HG02763 (cell line): ENCODE measurements around the gene SIRPA.

ENCODE experiments used
- ATAC-seq: cut with Tn5 transposase; IDR thresholded peaks from one replicate; pipeline ENCODE4 v1.9.1; 2021; ENCODE audit warnings: mild to moderate bottlenecking, moderate library complexity; ENCODE audit not compliant: unreplicated experiment

SIRPA gene

GRCh38 chr20:1894951-1895673, at the start of gene SIRPA:
SIRPA (plus strand) TSS chr20:1895407; CDS start chr20:1895448, 41 bp downstream.
- ATAC-seq: no peak

GRCh38 chr20:1845701-1846100, 49.5 kb upstream of the SIRPA start:
- no peak for ATAC-seq

- ATAC-seq: no peak
Measured at GRCh38 chr20:1846341-1846740, 48.9 kb upstream of the SIRPA start.

GRCh38 chr20:1846876-1847275, 48.3 kb upstream of the SIRPA start:
- ATAC-seq: no peak

GRCh38 chr20:1847780-1848179, 47.4 kb upstream of the SIRPA start:
- no peak for ATAC-seq

GRCh38 chr20:1848373-1848772, 46.8 kb upstream of the SIRPA start:
- ATAC-seq: no peak

- no peak for ATAC-seq
Measured at GRCh38 chr20:1851396-1851795, 43.8 kb upstream of the SIRPA start.

- no peak for ATAC-seq
Measured at GRCh38 chr20:1853473-1853872, 41.7 kb upstream of the SIRPA start.

- no peak for ATAC-seq
Measured at GRCh38 chr20:1854246-1854645, 41.0 kb upstream of the SIRPA start.

GRCh38 chr20:1855109-1855508, 40.1 kb upstream of the SIRPA start:
- no peak for ATAC-seq

GRCh38 chr20:1855690-1856089, 39.5 kb upstream of the SIRPA start:
- no peak for ATAC-seq

GRCh38 chr20:1856424-1856823, 38.8 kb upstream of the SIRPA start:
- ATAC-seq: no peak

- ATAC-seq: no peak
Measured at GRCh38 chr20:1857466-1857865, 37.7 kb upstream of the SIRPA start.

GRCh38 chr20:1858871-1859270, 36.3 kb upstream of the SIRPA start:
- no peak for ATAC-seq

GRCh38 chr20:1860446-1860845, 34.8 kb upstream of the SIRPA start:
- no peak for ATAC-seq

GRCh38 chr20:1861347-1861976, 33.7 kb upstream of the SIRPA start:
- ATAC-seq: no peak

- ATAC-seq: no peak
Measured at GRCh38 chr20:1861996-1862662, 33.1 kb upstream of the SIRPA start.

GRCh38 chr20:1862663-1863053, 32.5 kb upstream of the SIRPA start:
- ATAC-seq: no peak

- no peak for ATAC-seq
Measured at GRCh38 chr20:1863296-1863695, 31.9 kb upstream of the SIRPA start.

- ATAC-seq: no peak
Measured at GRCh38 chr20:1866834-1867233, 28.4 kb upstream of the SIRPA start.

GRCh38 chr20:1867495-1868260, 27.5 kb upstream of the SIRPA start:
- ATAC-seq: no peak
